HG03060 (cell line): Measurements from ENCODE around the gene TGFBR2.

Experiments
- ATAC-seq: cut with Tn5 transposase; IDR thresholded peaks from one replicate; pipeline ENCODE4 v1.9.1; 2021; ENCODE audit warnings: low read depth, moderate number of reproducible peaks; ENCODE audit not compliant: unreplicated experiment

The TGFBR2 gene

GRCh38 chr3:30671527-30672286, 65.3 kb downstream of the TGFBR2 start:
- ATAC-seq = no peak

- no peak for ATAC-seq
These were observed 65.9 kb downstream of the TGFBR2 start for GRCh38 chr3:30672287-30672735.

- no peak for ATAC-seq
These were observed 66.6 kb downstream of the TGFBR2 start for GRCh38 chr3:30672959-30673358.

- ATAC-seq = no peak
These were observed 67.3 kb downstream of the TGFBR2 start for GRCh38 chr3:30673425-30674341.

GRCh38 chr3:30675006-30675405, 68.6 kb downstream of the TGFBR2 start:
- no peak for ATAC-seq

GRCh38 chr3:30675774-30676173, 69.4 kb downstream of the TGFBR2 start:
- ATAC-seq = no peak

- no peak for ATAC-seq
These were observed 70.3 kb downstream of the TGFBR2 start for GRCh38 chr3:30676424-30677346.

GRCh38 chr3:30677347-30677685, 70.9 kb downstream of the TGFBR2 start:
- no peak for ATAC-seq

- no peak for ATAC-seq
These were observed 72.6 kb downstream of the TGFBR2 start for GRCh38 chr3:30679045-30679444.

GRCh38 chr3:30680789-30681648, 74.6 kb downstream of the TGFBR2 start:
- ATAC-seq = no peak

GRCh38 chr3:30681649-30682211, 75.3 kb downstream of the TGFBR2 start:
- no peak for ATAC-seq

- no peak for ATAC-seq
These were observed 76.2 kb downstream of the TGFBR2 start for GRCh38 chr3:30682434-30683155.

GRCh38 chr3:30683769-30684168, 77.4 kb downstream of the TGFBR2 start:
- ATAC-seq = no peak

- ATAC-seq = no peak
These were observed 78.0 kb downstream of the TGFBR2 start for GRCh38 chr3:30684356-30684755.

GRCh38 chr3:30685267-30685667, 78.9 kb downstream of the TGFBR2 start:
- ATAC-seq = no peak

GRCh38 chr3:30686176-30686575, 79.8 kb downstream of the TGFBR2 start:
- no peak for ATAC-seq

- ATAC-seq = no peak
These were observed 80.4 kb downstream of the TGFBR2 start for GRCh38 chr3:30686799-30687198.

GRCh38 chr3:30687930-30688570, 81.6 kb downstream of the TGFBR2 start:
- no peak for ATAC-seq
